C4-2B (cell line): ENCODE measurements around the gene MLLT10.

Source experiments
- CTCF ChIP-seq: fragments of 450-650 bp; conservative IDR thresholded peaks from 2 replicates; pipeline ENCODE4 v1.5.1; 2017; ENCODE audit warnings: mild to moderate bottlenecking
- ZFX ChIP-seq: fragments of 450-650 bp; IDR thresholded peaks from 2 replicates; pipeline ENCODE4 v1.6.1; 2017

GRCh38 chr10:21496343-21497176, 37.5 kb upstream of the MLLT10 start:
- TF ChIP-seq CTCF: no peak; the same call in 1 of the 2 replicates
- TF ChIP-seq ZFX: no peak
